HuH-7 (cell line): ENCODE measurements around the gene PIP4K2B.
A peak's percentile ranks its signal among the peaks of the same experiment; 100 is the strongest.

Experiments
- DNase-seq: peaks from one replicate; pipeline ENCODE4 v3.0.0; 2011; ENCODE audit warnings: low spot score

The PIP4K2B gene

DNA sequence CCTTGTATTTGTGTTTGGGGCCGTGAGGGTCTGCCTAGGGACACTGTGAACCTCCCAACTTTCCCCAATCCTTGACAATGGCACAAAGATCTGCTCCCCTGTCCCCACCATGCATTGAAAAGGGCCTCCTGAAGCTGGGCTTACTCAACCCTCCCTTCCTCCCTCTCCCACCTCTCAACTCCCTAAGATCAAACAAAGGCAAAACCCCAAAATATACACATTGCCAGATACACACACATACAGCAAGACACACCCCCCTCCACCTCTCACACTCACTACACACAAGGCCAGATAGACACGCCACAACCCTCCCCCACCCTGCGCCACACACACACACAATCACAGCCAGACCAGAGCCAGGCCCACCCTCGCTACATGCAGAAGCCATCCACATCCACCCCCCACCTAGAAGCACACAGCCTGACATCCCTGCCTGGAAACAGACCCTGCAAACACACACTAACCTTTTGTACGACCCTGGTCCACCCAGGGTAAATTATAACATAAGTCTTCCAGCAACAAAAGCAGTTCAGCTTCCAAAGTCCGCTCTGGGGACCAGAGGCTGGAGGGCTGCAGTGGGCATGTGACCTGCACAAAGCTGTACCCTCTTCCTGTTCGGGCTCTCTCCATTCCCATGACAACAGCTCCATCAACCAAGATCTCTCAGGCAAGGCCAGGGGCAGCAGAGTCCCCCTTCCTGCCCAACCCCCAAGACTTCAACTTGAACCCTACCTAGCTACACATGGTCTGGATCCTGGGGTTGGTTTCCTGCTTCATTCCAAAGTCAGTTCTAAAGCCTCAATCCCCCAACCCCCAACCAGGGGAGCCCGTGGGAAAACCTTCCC is 53.1 kb downstream of the PIP4K2B start:
- DNase-seq: no peak

DNA sequence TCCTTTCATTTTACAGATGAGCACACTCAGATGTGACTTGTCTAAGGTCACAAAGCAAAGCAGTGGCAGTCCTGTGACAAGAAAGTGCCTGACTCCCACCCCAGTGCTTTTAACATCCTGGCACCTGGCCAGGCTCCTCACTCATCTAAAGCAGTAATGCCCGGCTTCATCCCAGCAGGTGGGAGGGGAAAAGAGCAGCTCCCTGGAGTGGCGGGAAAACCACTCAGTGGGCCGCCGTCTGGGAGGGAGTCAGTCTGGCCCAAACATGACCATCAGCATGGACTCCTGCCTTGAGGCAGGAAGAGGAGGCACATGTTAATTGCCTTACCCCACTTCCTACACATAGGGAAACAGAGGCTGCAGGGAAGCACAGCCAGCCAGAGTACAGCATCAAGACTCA is 53.8 kb downstream of the PIP4K2B start:
- no peak for DNase-seq

DNA sequence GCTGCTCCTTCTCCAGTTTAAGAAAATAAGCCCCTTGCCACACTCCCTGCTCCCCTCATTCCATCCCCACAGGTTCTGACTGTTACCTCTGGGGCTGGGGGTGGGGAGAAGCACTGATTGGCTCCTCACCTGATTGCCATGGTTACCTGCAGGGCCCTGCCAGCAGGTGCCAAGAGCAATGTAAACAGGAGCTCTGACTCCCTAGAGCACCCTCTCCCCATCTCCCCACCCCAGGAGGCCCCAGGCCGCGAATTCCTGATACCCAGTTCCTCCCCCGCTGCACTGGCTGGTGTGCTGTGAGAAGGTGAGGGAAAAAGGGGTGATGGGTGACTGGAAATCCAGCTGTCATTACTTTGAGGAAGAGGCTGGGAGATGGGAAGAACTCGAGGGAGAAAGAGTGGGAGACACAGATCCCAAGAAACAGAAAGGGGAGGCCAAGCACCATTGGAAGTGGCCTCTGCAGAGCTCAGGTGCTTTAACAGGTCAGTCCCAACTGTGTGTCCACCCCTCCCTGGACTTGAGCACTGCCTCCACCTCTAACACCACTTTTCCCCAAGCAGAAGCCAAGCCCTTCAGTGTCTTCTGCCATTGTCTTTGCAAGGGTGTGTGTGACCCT is 55.7 kb downstream of the PIP4K2B start:
- DNase-seq: no peak

- no peak for DNase-seq
Measured at GRCh38 chr17:38742411-38743308, 56.7 kb downstream of the PIP4K2B start.

DNA sequence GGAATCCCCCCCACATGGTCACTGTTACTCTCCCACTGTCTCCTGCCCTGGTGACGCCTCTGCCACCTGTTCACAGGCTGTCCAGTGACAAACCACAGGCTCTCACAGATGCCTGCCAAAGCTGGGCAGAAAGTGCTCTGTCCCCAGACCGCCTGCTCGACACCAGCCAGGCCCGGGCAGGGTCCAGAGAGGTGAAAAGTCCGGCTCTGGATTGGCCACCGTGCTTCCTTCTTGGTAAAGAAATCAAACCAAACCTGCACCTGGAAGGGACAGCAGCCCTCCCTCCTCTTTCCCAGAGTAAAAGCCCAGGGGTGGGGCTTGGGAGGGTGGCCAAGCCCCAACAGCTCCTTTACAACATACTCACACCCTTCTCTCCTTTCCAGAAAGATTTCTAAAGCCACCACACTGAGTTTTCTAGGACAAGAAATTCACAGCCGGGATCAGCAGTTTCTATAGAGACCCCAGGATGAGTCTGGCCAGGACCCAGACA is 57.4 kb downstream of the PIP4K2B start:
- DNase-seq: no peak

GRCh38 chr17:38741461-38741860 is 57.9 kb downstream of the PIP4K2B start:
- DNase-seq: no peak

DNA sequence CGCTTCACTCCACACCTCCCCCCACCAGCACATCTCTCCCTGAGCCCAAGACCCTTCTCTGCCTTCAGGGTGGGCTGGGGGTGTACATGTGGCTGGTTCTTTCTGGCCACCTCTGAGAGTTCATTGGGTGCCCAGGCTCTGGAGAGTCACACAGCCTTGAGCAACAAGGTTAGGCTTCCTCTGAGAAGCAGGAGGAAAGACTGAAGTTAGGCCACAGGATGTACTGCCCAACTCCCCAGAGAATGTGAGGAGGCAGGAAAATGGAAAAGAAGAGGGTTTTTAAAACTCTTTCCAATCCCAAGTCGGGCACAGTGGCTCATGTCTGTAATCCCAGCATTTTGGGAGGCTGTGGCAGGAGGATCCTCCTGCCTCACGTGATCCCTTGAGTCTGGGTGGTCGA is 58.5 kb downstream of the PIP4K2B start:
- no peak for DNase-seq

- DNase-seq: no peak
Measured at GRCh38 chr17:38740044-38740443, 59.3 kb downstream of the PIP4K2B start.

- DNase-seq: no peak
Measured at GRCh38 chr17:38739305-38739704, 60.1 kb downstream of the PIP4K2B start.

GRCh38 chr17:38738686-38739085 is 60.7 kb downstream of the PIP4K2B start:
- DNase-seq: no peak

DNA sequence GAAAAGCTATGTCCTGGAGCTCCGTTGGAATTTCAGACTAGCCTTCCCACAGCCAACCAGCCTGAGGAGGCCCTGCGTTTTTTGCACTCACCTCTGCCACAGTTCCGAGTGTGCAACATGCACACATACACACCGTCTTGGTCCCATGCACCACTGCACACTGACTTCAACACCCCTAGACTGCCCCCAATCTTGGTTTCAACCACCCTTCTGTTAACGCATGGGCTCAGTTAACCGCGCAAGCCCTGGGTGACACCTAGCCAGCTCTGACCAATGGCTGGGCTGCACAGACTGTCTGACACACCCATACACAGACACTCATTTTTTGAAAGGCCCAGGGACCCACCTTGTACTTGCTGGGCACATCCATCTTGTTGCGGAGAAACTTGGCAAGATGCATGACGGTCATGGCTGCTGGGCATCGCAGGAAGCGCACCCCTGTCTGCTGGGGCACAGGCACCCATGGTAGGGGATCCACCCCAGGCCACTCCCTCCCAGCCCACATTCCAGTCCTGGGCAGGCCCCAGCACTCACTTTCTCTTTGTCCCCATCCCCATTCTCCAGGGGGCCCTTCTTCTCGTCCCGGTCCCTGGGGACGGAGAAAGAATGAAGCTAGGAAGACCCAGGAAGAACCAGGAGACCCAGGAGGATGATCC is 61.2 kb downstream of the PIP4K2B start:
- no peak for DNase-seq

DNA sequence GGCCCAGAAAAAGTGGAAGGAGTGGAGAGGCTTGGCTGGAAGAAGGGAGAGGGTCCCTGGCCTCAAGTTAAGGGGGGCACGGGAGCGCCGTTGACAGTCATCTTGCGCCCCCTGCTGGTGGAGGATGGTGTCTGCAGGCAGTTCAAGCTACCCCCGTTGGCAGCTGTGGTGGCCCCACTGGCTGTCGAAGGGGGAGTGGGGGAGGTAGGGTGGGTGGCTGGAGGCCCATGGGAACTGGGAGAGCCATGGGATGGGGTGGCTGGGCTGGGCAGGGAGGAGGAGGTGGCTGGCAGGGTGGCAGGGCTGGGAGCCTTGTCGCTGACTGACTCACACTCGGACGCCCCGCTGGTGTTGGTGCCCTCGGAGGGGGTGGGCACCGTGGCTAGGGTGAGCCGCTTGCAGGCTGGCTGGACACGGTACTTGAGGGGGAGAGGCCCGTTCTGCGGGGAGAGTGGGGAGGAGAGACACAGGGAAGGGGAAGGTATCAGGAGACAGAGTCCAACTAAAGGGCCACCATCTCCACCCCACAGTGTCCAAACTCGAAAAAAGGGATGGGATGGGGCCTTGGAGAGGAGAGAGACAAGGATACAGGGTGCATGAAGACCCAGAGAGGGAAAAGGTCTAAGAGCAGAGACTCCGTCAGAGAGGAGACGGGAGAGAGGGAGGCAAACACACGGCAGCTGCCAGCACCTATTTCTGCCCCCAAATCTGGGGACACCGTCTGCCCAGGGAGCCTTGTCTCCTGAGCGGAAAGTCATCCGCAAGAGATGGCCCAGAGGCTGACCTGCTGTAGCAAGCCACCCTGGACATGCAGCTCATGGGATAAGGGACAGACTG is 64.0 kb downstream of the PIP4K2B start:
- DNase-seq: peak; percentile 80

- DNase-seq: peak; percentile 67
Measured at GRCh38 chr17:38733982-38734973, 65.1 kb downstream of the PIP4K2B start.

GRCh38 chr17:38733282-38733981 is 65.9 kb downstream of the PIP4K2B start:
- no peak for DNase-seq

GRCh38 chr17:38732376-38733281 is 66.7 kb downstream of the PIP4K2B start:
- DNase-seq: no peak

DNA sequence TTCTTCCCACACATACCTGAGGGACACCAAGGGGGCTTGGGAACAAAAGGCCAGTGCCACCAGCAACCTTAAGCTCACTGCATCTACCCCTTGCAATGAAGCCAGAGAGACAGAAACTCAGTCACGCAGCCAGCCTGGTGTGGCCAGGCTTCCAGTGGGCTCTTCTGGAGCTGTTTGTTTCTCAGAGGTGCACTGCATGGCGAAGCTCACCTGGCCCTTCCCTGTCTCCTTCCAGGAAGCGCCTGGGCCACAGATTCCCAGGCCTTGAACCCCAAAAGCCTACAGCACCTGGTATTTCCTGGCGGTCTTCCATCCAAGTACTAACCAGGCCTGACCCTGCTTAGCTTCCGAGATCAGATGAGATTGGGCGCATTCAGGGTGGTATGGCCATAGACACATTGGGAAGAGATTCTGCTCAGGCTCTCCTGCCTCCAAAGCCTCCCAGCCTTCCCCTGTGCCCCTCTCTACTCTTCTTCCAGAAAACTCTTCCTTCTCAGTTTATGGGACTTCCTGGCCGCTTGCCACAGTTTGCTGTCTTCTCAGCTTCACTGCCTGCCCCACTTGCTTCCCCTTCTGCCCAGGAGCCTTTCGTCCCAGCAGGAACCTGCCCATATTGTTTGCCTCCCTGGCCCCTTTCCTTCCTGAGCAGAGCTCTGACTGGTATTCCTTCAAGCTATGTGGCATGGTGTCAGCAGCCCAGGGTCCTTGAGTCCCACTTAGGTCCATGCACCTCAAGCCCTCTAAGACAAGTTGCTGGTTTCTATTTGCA is 67.6 kb downstream of the PIP4K2B start:
- DNase-seq: no peak
